ENCODE results near the gene RFK. TPM values are rescaled to one million over a fixed set of nuclear protein-coding genes. Genes with fewer than 3 reads are reported as not detected.
A peak's percentile ranks its signal among the peaks of the same experiment; 100 is the strongest.
"Not testable (repeated sequence)": the region's sequence is repeated elsewhere in the genome, so short reads cannot be mapped to it uniquely, and the experiment has no call there.

RFK gene
- total RNA-seq, result 10 to 100 TPM; 18.4 to 37.1 (median 18.8) TPM

DNA sequence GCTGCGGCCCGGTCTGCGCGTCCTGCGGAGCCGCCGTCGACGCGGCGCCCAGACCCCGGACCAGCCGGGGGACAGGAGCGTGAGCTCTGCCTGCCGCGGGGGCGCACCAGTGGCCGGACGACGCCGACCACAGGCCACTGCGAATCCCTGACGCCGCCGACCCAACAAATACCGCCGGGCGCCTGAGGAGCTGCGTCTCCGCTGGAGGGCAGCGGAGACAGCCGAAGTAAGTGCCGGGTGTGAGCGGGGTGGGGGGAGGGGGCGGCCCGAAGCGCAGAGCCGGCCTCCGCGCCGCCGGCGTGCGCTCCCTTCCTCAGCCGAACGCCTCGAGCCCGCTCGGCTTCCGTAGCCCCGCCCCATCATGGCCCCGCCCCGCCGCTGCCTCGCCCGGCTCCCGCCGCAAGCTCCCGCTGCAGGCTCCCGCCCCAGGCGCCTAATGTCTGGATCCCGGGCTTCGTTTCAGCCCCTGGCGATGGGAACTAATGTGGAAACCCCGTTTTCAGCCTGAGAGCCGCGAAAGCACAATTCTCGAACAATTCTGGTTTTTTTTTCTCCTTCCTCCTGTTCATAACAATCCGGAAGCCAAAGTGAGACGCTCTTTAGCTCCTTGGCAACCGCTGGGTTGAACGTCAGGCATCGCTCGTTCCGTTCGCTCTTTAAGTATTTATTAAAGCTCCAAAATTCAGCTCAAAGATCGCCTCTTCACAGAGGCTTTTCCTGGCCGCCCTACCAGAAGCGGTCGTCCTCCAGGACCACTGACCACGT lies at the start of gene RFK:
Gene RFK, minus strand, starts transcription at position 232 of the 765 bp plus-strand sequence. CDS start 255 bp downstream, outside the sequence.
- H3K4me1 ChIP-seq, result peaks cover 2 to 35% (median 4%) of the 10 kb centered on the region in 3 donors
- no peaks in the 10 kb centered on the region for H3K27me3 ChIP-seq
- H3K27ac ChIP-seq, result peak within 1 kb of the TSS; percentile 95 to 99 (median 97)
- TF ChIP-seq, protein P1, sequence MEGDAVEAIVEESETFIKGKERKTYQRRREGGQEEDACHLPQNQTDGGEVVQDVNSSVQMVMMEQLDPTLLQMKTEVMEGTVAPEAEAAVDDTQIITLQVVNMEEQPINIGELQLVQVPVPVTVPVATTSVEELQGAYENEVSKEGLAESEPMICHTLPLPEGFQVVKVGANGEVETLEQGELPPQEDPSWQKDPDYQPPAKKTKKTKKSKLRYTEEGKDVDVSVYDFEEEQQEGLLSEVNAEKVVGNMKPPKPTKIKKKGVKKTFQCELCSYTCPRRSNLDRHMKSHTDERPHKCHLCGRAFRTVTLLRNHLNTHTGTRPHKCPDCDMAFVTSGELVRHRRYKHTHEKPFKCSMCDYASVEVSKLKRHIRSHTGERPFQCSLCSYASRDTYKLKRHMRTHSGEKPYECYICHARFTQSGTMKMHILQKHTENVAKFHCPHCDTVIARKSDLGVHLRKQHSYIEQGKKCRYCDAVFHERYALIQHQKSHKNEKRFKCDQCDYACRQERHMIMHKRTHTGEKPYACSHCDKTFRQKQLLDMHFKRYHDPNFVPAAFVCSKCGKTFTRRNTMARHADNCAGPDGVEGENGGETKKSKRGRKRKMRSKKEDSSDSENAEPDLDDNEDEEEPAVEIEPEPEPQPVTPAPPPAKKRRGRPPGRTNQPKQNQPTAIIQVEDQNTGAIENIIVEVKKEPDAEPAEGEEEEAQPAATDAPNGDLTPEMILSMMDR (IDR thresholded peaks at IDR 0.05), result peak in 3 of 4 experiments; percentile 45 to 69 (median 53)
- TF ChIP-seq POLR2AphosphoS5 (IDR thresholded peaks at IDR 0.05) (peak; percentile 68), EP300 (IDR thresholded peaks at IDR 0.05) (no peak), POLR2A (IDR thresholded peaks at IDR 0.05) (peak; percentile 78 to 82)
- H3K9me3 ChIP-seq, result no peaks in the 10 kb centered on the region
- 0% methylated on average over 14 to 17 of the region's 81 CpGs for WGBS, 2 donors (ENCODE audit: low coverage in 1 of 2)
- peaks cover 0 to 11% of the 10 kb centered on the region in 2 donors for H3K36me3 ChIP-seq
- ATAC-seq, result peak; percentile 94
- peak within 1 kb of the TSS; percentile 85 to 97 for H3K4me3 ChIP-seq

DNA sequence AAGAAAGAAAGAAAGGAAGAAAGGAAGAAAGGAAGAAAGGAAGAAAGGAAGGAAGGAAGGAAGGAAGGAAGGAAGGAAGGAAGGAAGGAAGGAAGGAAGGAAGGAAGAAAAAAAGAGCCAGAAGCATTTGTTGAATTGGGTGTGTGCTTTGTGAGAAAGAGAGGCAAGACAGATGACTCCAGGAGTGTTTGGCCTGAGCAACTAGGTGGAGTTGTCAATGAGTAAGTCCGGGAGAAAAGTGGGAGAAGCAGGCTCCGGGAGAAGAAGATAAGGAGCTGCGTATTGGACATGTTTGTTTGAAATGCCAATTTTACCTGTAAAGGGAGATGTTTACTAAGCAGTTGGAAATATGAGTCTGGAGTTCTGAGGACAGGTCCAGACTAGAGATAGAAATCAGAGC lies 49.7 kb upstream of the RFK start:
- no peak for ATAC-seq
- Histone ChIP-seq H3K27me3 (no peaks in the 10 kb centered on the region), H3K4me1 (peaks cover 0 to 4% (median 0%) of the 10 kb centered on the region in 3 donors), H3K36me3 (no peaks in the 10 kb centered on the region), H3K9me3 (no peaks in the 10 kb centered on the region), H3K4me3 (no peak overlapping the region), H3K27ac (no peak overlapping the region)
- WGBS, 2 donors (ENCODE audit: low coverage in 1 of 2), result 60 to 81% methylated on average over 3 of the region's 3 CpGs
- TF ChIP-seq, protein P1 (IDR thresholded peaks at IDR 0.05), result no peak

DNA sequence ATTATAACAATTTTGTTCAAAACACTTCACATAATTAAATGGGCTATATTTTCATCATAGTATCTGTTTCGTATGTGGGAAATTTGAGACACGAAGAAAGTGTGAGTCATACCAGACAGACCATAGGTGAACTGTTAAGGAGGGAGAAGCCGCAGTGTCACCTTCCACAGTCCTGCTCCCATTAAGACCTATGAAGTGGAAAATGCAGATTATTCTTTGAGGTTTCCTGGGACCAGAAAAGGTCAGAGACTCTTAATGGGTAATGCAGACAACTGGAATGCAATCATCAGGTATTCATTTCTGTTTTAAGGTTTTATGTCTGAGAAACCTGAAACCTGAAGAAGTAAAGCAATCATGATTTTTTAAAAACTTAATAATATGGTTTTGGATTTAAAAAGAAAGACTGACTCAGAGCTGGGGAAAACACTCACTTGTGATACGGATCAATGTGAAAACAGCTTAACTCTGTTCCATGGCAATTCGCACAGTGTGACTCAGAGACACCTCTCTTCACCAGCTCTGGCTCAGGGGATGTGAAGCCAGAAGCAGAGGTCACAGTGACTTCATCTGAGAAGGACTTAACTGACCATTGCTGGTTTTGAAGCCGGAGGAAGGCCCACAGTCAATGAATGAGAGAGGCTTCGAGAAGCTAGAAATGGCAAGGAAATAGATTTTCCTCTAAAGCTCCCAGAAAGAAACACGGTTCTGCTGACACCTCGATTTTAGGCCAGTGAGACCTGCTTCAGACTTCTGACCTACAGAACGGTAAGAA lies 47.5 kb upstream of the RFK start:
- Histone ChIP-seq H3K36me3 (no peaks in the 10 kb centered on the region), H3K4me3 (no peak overlapping the region), H3K27me3 (no peaks in the 10 kb centered on the region), H3K9me3 (no peaks in the 10 kb centered on the region), H3K4me1 (no peaks in the 10 kb centered on the region), H3K27ac (no peak overlapping the region)
- no peak for TF ChIP-seq POLR2AphosphoS5 (IDR thresholded peaks at IDR 0.05)
- TF ChIP-seq EP300 (IDR thresholded peaks at IDR 0.05), result no peak
- no peak for TF ChIP-seq POLR2A (IDR thresholded peaks at IDR 0.05)
- TF ChIP-seq, protein P1 (IDR thresholded peaks at IDR 0.05), result no peak
- 86 to 89% methylated on average over 9 to 10 of the region's 10 CpGs for WGBS, 2 donors (ENCODE audit: low coverage in 1 of 2)
- no peak for ATAC-seq

DNA sequence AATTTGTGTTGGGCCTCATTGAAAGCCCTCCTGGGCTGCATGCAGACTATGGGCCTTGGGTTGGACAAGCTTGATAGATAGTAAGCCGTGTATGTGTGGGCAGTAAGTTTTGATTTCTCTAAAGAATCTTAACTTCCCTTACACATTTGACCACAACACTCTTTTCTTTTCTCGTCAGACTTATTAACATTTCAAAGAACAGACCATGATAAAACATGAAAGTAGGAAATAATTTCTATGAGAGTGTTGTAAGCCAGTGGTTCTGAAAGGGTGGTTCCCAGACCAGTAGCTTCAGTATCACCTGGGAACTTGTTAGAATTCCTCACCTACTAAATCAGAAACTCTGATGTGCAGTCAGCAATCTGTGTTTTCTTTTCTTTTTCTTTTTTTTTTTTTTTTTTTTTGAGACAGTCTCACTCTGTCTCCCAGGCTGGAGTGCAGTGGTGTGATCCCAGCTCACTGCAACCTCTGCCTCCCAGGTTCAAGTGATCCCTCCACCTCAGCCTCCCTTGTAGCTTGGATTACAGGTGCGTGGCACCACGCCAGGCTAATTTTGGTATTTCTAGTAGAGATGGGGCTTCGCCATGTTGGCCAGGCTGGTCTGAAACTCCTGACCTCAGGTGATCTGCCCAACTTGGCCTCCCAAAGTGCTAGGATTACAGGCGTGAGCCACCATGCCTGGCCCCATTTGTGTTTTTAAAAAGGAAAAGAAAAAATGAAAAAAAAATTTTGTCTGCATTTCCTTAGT lies 44.8 kb upstream of the RFK start:
- H3K4me1 ChIP-seq, result no peaks in the 10 kb centered on the region
- no peak overlapping the region for H3K4me3 ChIP-seq
- no peaks in the 10 kb centered on the region for H3K36me3 ChIP-seq
- H3K27ac ChIP-seq, result no peak overlapping the region
- ATAC-seq, result no peak
- no peaks in the 10 kb centered on the region for H3K9me3 ChIP-seq
- H3K27me3 ChIP-seq, result no peaks in the 10 kb centered on the region
- 91 to 92% methylated on average over 4 to 5 of the region's 6 CpGs for WGBS, 2 donors (ENCODE audit: low coverage in 1 of 2)
- TF ChIP-seq, protein P1 (IDR thresholded peaks at IDR 0.05), result no peak
- no peak for TF ChIP-seq POLR2AphosphoS5 (IDR thresholded peaks at IDR 0.05)
- TF ChIP-seq EP300 (IDR thresholded peaks at IDR 0.05), result no peak
- TF ChIP-seq POLR2A (IDR thresholded peaks at IDR 0.05), result no peak

DNA sequence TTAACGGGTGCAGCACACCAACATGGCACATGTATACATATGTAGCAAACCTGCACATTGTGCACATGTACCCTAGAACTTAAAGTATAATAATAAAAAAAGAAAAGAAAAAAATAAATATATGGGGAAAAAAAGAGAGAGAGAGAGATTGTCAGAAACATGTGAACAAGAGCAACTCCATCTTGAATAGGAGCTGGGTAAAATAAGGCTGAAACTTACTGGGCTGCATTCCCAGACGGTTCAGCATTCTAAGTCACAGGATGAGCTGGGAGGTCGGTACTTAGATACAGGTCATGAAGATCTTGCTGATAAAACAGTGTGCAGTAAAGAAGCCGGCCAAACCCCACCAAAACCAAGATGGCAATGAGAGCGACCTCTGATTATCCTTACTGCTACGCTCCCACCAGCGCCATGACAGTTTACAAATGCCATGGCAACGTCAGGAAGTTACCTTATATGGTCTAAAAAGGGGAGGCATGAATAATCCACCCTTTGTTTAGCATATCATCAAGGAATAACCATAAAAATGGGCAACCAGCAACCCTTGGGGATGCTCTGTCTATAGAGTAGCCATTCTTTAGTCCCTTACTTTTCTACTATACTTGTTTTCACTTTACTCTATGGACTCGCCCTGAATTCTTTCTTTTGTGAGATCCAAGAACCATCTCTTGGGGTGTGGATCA lies 42.9 kb upstream of the RFK start:
- H3K9me3 ChIP-seq, result not testable (repeated sequence)

DNA sequence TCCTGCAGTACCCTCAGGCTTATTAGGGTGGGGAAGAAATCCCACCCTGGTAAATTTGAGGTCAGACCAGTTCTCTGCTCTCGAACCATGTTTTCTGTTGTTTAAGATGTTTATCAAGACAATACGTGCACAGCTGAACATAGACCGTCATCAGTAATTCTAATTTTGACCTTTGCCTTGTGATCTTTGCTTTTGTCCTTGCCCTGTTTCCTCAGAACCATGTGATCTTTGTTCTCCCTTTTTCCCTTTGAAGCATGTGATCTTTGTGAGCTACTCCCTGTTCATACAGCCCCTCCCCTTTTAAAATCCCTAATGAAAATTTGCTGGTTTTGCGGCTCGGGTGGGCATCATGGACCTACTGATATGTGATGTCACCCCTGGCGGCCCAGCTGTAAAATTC lies 40.7 kb upstream of the RFK start:
- not testable (repeated sequence) for ATAC-seq, H3K4me1 ChIP-seq, H3K4me3 ChIP-seq, H3K27me3 ChIP-seq, H3K27ac ChIP-seq, H3K9me3 ChIP-seq, H3K36me3 ChIP-seq
- WGBS, 2 donors (ENCODE audit: low coverage in 1 of 2), result 81 to 91% methylated on average over 5 to 6 of the region's 6 CpGs

More for the DNA sequence above, 42.9 kb upstream of the RFK start:
- not testable (repeated sequence) for H3K27me3 ChIP-seq, ATAC-seq, H3K36me3 ChIP-seq, H3K4me3 ChIP-seq, H3K4me1 ChIP-seq, H3K27ac ChIP-seq
- 81 to 100% methylated on average over 3 to 9 of the region's 9 CpGs for WGBS, 2 donors (ENCODE audit: low coverage in 1 of 2)

Measured in gastroesophageal sphincter (tissue), 4 donors.